Fibroblast of pulmonary artery (primary cell): ENCODE results near the gene NCKAP5.

Source experiments
- DNase-seq: peaks from one replicate; pipeline ENCODE4 v3.0.0-alpha.2; 2010; ENCODE audit warnings: low read depth
- H3K4me3 ChIP-seq: replicated peaks from 2 replicates; pipeline ENCODE4 v1.5.1; 2011; ENCODE audit warnings: low read depth, mild to moderate bottlenecking, control low read depth, low read length, moderate library complexity
- TF ChIP-seq, protein P1 (sequence below): IDR thresholded peaks from 2 replicates; pipeline ENCODE4 v1.5.1; 2011; ENCODE audit warnings: mild to moderate bottlenecking, control low read depth, low read length, inconsistent platforms; ENCODE audit errors: missing control alignments

The NCKAP5 gene

DNA sequence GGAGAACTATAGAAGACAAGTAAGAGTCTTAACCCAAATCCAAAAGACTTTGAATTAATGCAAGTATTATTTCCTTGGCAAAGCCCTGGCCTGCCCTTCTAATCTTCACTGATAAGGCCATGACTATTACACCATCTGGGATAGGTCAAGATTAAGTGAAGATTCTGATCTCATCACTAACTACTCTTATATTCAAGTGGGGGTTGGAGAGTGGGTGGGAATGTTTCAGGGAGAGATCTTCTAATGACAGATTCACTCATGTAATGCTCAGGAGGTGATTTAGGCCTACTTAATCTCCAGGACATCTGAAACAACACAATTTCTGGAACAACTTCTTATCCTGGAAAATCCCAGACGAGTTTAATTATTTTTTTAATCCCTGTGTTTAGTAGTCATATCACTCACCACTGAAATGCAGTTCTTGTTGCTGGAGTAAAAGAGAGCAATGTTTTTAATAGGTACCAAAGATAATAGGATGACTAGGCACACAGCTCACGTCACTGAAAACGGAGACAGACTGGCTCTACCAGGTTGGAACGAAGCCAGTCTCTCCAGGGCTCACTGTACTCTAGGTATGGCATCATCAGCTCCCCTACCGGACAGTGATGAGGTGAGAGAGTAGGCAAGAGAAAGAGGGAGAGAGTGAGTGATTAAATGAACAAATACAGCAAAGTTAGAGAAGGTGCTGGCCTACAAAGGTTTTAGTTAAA lies 133.1 kb downstream of the NCKAP5 start:
- DNase-seq = peak; percentile 67
- no peak overlapping the region for H3K4me3 ChIP-seq
- TF ChIP-seq, protein P1, sequence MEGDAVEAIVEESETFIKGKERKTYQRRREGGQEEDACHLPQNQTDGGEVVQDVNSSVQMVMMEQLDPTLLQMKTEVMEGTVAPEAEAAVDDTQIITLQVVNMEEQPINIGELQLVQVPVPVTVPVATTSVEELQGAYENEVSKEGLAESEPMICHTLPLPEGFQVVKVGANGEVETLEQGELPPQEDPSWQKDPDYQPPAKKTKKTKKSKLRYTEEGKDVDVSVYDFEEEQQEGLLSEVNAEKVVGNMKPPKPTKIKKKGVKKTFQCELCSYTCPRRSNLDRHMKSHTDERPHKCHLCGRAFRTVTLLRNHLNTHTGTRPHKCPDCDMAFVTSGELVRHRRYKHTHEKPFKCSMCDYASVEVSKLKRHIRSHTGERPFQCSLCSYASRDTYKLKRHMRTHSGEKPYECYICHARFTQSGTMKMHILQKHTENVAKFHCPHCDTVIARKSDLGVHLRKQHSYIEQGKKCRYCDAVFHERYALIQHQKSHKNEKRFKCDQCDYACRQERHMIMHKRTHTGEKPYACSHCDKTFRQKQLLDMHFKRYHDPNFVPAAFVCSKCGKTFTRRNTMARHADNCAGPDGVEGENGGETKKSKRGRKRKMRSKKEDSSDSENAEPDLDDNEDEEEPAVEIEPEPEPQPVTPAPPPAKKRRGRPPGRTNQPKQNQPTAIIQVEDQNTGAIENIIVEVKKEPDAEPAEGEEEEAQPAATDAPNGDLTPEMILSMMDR = no peak

DNA sequence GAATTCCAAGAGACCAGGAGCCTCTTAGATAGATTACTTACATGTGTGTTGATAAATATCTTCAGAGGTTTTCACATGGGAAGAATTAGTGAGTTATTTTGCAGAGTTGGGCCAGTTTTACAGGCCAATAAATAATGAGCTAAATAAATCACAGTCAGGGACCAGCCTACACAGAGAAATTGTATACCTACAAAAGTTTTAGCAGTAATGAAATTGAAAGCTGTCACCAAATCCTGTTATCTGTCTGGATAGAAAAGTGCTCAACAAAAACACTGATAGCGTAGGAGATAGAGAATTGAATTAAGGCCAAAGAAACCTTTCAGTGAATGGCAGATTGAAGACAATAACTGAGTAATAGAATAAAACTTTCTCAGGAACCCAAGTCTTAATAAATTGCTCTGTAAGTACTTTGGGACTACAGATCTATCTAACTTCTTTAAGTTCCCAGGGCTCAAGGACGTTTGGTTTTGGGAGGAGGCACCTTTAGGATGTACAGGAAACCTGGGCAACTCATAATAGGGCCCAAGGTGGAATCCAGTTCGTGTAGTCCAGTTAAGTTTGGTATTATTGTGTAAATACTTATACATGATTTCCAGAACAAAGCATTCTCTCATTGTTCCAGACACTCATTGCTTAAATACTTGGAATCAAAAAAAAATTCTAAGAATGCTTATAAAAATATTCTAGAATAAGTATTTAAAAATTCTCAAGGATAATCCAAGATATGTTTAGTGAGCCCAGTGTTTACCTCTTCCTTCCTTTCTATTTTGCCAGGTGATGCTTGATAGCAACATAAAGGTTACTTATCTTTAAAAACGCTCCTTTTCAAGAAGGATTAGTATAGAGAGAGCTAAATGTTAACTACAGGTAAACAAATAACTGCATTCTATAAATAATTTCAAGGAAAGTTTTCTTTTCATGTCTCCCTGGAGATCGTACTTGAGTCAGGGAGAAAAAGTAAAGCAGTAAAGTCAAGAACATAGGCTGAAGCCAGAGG lies 134.5 kb downstream of the NCKAP5 start:
- H3K4me3 ChIP-seq = no peak overlapping the region
- DNase-seq = peak; percentile 36
- TF ChIP-seq, protein P1 = no peak

DNA sequence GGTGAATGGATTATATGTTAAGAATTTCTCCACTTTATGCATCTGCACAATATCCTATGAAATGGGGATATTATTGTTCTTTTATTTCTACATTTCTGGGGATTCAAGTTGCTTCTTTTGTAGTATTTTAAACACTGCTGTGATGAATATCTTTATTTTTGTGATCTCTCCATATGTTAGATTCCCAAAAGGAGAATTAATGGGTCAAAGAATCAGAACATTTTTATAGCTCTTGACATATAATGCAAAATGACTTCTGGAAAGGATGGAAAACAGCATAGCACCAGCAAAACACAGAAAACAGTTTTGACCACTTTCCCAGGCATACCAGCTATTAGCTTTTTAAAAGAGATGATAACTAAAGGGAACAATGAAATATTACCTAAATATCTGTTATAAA lies 135.5 kb downstream of the NCKAP5 start:
- H3K4me3 ChIP-seq = no peak overlapping the region
- DNase-seq = no peak
- TF ChIP-seq, protein P1 = no peak

DNA sequence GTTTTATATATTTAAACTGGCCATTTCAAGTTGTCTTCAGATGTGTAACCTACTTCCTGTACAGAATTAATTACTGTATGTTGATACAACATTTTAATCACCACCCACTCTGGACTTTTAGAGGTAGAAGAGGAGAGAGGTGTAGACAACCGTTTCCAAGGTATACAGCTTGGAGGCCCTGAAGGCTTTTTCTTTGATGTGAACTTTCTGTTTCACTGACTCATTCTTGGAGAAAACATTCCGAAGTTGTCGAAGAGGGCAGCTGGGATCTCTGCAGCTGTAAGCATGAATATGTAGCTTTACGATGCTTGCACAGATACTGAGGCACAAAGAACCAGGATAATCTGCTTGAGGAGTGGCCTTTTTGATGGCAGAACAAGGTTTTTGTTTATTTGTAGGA lies 137.0 kb downstream of the NCKAP5 start:
- DNase-seq = no peak
- TF ChIP-seq, protein P1 = no peak
- H3K4me3 ChIP-seq = no peak overlapping the region

DNA sequence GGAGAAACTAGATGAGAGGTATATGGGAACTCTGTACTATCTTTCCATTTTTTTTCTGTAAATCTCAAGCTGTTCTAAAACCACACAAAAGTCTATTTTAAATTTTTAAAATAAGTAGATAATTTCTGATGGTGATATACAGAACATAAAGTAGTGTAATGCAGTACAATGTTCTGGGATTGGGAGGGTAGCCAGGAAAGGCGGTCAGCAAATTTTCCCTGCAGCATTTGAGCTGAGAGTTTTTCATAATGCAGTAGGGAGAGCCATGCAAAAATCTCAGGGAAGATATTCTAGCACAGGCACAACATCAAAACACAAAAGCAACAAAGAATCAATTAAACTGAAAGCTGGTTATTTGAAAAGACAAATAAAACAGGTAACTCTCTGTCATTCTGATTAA lies 141.5 kb downstream of the NCKAP5 start:
- H3K4me3 ChIP-seq = no peak overlapping the region
- DNase-seq = no peak

DNA sequence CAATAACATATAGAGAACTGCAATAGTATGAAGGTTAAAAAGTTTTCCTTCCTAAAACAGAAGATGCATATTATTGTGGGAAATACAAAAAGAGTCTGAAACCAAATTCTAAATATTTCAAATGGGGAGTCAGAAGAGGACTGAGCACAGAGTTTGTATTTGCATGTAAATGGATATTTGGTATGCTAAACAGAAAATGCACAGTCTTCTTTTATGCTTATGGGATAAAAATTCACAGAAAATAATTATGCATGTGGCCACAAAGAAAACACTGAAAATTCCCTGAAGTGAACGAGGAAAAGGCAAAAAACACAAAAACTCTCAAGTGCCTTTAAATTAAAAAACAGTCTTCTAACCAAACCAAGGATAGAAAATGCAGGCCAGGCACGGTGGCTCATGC lies 142.7 kb downstream of the NCKAP5 start:
- no peak for DNase-seq
- TF ChIP-seq, protein P1 = no peak
- H3K4me3 ChIP-seq = no peak overlapping the region

More for the DNA sequence above, 141.5 kb downstream of the NCKAP5 start:
- TF ChIP-seq, protein P1 = no peak
